ENCODE results near the gene LARP4B. TPM values are rescaled to one million over a fixed set of nuclear protein-coding genes. Genes with fewer than 3 reads are reported as not detected.

Gene LARP4B
- total RNA-seq, 2 experiments from 2014 or later, result 101 to 104 TPM

DNA sequence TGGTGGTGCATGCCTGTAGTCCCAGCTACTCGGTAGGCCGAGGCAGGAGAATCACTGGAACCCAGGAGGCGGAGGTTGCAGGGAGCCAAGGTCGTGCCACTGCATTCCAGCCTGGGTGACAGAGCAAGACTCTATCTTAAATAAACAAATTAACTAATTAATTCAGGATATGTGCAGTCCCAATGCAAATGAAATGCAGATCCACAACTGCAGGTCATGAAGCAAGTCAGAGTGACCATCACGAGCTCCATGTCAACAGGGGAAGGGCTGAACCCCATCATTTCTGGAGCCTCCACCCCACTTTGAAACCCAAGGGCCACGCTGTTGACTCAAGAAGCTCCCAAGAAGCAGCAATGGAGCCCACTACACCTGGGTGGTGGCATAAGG is 115.4 kb downstream of the LARP4B start:
- Mint-ChIP-seq H3K9me3 (no peaks in the 10 kb centered on the region), H3K27me3 (no peaks in the 10 kb centered on the region), H3K36me3 (ENCODE audit: low read depth) (peaks cover 56% of the 10 kb centered on the region), H3K4me1 (ENCODE audit: low read depth) (no peaks in the 10 kb centered on the region), H3K4me3 (no peak overlapping the region), H3K27ac (no peak overlapping the region)
- DNase-seq (no peak), ATAC-seq (no peak)
- CTCF ChIA-PET, result no interaction called here
- no peak for TF ChIP-seq CTCF (IDR thresholded peaks at IDR 0.05)
- intact Hi-C loops (cut with micrococcal nuclease), result no loop called here
- POLR2A ChIA-PET, result no interaction called here

GRCh38 chr10:815338-816090 is 116.0 kb downstream of the LARP4B start:
- ChIA-PET CTCF (no interaction called here), POLR2A (no interaction called here)
- Mint-ChIP-seq H3K4me1 (ENCODE audit: low read depth) (no peaks in the 10 kb centered on the region), H3K4me3 (no peak overlapping the region), H3K36me3 (ENCODE audit: low read depth) (peaks cover 51% of the 10 kb centered on the region), H3K27ac (no peak overlapping the region), H3K9me3 (no peaks in the 10 kb centered on the region), H3K27me3 (no peaks in the 10 kb centered on the region)
- TF ChIP-seq CTCF (IDR thresholded peaks at IDR 0.05), result no peak
- no peak for DNase-seq
- no peak for ATAC-seq
- intact Hi-C loops (cut with micrococcal nuclease), result no loop called here

DNA sequence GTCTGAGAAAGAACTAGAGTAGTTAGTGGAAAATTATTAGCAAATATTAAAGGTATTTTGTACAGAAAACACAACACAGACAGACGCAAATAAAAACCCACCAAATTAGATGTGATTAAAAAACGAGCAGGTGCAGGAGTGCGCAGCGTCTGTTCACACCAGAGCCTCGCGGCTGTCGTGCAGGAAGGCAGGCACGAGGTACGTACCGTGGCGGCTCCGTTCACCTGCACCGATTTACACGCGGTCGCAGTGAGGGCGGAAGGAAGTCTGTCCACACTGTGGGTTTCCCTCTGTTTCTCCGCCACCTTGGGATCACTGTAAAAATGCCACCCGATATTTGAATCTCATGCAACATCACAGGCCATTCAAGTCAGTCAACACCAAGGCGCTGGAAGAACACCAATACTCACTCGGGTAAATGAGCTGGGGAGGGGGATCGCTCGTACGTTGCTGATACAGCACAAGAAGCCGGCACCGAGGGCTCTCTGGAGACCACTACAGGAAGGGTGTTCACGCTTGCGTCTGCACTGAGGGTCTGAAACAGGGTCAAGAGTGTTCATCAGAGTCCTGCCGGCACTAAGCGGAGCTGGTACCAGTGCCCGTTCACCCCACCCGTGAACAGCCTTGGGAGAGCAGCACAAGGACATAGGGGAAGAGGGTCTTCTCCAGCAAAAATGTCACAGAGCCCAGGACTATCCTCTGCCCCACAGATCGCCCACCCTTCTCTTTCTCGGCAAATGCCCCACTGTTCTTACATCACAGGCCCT is 116.8 kb downstream of the LARP4B start:
- Mint-ChIP-seq H3K27me3 (no peaks in the 10 kb centered on the region), H3K36me3 (ENCODE audit: low read depth) (peaks cover 51% of the 10 kb centered on the region), H3K4me3 (no peak overlapping the region), H3K27ac (no peak overlapping the region), H3K9me3 (no peaks in the 10 kb centered on the region), H3K4me1 (ENCODE audit: low read depth) (no peaks in the 10 kb centered on the region)
- no peak for DNase-seq
- intact Hi-C loops (cut with micrococcal nuclease), result no loop called here
- ATAC-seq, result no peak
- TF ChIP-seq CTCF (IDR thresholded peaks at IDR 0.05), result no peak
- POLR2A ChIA-PET, result no interaction called here
- CTCF ChIA-PET, result no interaction called here

DNA sequence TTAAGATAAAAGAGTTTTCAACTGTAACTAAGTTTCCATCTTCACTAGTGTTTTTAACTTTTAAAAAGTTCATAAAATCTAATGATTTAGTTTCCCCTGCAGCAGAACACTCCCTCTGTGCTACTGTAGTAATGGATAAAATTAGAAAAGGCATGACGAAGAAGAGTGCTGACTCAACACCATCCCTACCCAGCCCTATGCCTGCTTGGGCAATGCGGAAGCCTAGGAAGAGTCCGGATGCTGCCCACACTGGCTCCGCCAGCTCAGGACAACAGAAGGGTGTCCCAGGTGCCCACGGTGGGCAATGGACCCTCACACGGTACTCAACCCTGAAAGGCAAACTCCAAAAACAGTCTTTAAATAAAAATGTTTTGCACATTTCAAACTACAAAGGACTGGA is 118.2 kb downstream of the LARP4B start:
- intact Hi-C loops (cut with micrococcal nuclease), result no loop called here
- POLR2A ChIA-PET, result no interaction called here
- no peak for TF ChIP-seq CTCF (IDR thresholded peaks at IDR 0.05)
- no peak overlapping the region for H3K27ac Mint-ChIP-seq
- H3K9me3 Mint-ChIP-seq, result no peaks in the 10 kb centered on the region
- DNase-seq (no peak), ATAC-seq (no peak)
- CTCF ChIA-PET, result no interaction called here
- H3K4me3 Mint-ChIP-seq, result no peak overlapping the region
- no peaks in the 10 kb centered on the region for H3K4me1 Mint-ChIP-seq (ENCODE audit: low read depth)
- no peaks in the 10 kb centered on the region for H3K27me3 Mint-ChIP-seq
- peaks cover 55% of the 10 kb centered on the region for H3K36me3 Mint-ChIP-seq (ENCODE audit: low read depth)

GRCh38 chr10:812787-813186 is 118.7 kb downstream of the LARP4B start:
- no peaks in the 10 kb centered on the region for H3K4me1 Mint-ChIP-seq (ENCODE audit: low read depth)
- no peaks in the 10 kb centered on the region for H3K27me3 Mint-ChIP-seq
- no peak overlapping the region for H3K4me3 Mint-ChIP-seq
- intact Hi-C loops (cut with micrococcal nuclease), result no loop called here
- CTCF ChIA-PET, result no interaction called here
- ATAC-seq, result no peak
- H3K27ac Mint-ChIP-seq, result peak overlapping the region; percentile 18
- no peak for TF ChIP-seq CTCF (IDR thresholded peaks at IDR 0.05)
- peaks cover 50% of the 10 kb centered on the region for H3K36me3 Mint-ChIP-seq (ENCODE audit: low read depth)
- H3K9me3 Mint-ChIP-seq, result no peaks in the 10 kb centered on the region
- no peak for DNase-seq
- POLR2A ChIA-PET, result interaction anchor here (0.5 kb wide), 1 partner anchor 93 kb away, joined by 3 read pairs; no protein-coding TSS in a partner anchor

Data from activated CD8-positive, alpha-beta T cell treated with anti-CD3 and anti-CD28 coated beads for 36 hours (primary cell).